HUES64 (cell line): ENCODE data around the gene ZBTB25.

Experiments used
- H3K27ac ChIP-seq: 2 replicates; pipeline ENCODE4 v1.7.0; 2013; ENCODE audit warnings: low read depth, low read length, inconsistent platforms
- H3K27me3 ChIP-seq: 2 replicates; pipeline ENCODE4 v1.6.1; 2013; ENCODE audit warnings: mild to moderate bottlenecking, low read length; ENCODE audit not compliant: insufficient read depth
- H3K36me3 ChIP-seq: 2 replicates; pipeline ENCODE4 v1.6.1; 2013; ENCODE audit warnings: mild to moderate bottlenecking, low read length; ENCODE audit not compliant: insufficient read depth
- H3K4me1 ChIP-seq: 2 replicates; pipeline ENCODE4 v1.6.1; 2013; ENCODE audit warnings: mild to moderate bottlenecking, low read length, moderate library complexity; ENCODE audit not compliant: insufficient read depth
- H3K4me3 ChIP-seq: 2 replicates; pipeline ENCODE4 v1.5.1; 2013; ENCODE audit warnings: mild to moderate bottlenecking, low read length, moderate library complexity
- H3K9ac ChIP-seq: 2 replicates; pipeline ENCODE4 v1.6.1; 2013; ENCODE audit warnings: mild to moderate bottlenecking, low read depth, low read length
- H3K9me3 ChIP-seq: 2 replicates; pipeline ENCODE4 v1.6.1; 2013; ENCODE audit warnings: low read depth, low read length; ENCODE audit not compliant: insufficient read depth
- WGBS: fragments of 150-250, 120-280 bp; methylation state at CpG from one replicate; pipeline ENCODE4 v1.1.7; 2013; ENCODE audit warnings: missing lambda C conversion rate; 5-methylcytosine and 5-hydroxymethylcytosine counted together

ZBTB25 gene

DNA sequence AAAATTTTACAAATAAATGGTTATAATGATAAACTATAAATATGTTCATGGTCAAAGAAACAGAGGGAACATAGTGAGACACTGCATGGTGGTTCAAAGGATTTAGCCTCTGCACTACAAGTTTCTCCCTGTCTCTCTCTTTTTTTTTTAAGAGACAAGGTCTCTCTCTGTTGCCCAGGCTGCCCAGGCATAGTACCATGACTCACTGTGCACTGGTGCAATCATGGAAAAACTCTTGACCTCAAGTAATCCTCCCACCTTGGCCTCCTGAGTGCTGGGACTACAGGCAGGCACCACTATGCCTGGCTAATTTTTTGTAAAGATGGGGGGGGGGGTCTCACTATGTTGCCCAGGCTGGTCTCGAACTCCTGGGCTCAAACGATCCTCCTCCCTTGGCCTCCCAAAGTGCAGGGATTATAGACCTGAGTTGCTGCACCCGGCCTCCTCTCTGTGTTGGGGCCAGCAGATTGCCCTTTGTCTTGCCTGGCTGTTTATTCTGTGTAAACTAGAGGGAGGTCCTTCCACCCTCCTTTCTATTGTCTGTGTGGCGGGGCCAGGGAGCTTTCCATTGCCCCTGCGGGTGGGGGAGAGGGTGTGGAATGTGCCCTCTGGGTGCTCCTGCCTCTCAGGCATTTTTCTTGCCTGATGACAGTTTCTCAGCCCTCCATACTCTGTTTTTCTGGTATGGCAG is 93.4 kb downstream of the ZBTB25 start:
- Histone ChIP-seq H3K36me3 (peaks cover 74% of the 10 kb centered on the region), H3K9me3 (no peaks in the 10 kb centered on the region), H3K4me3 (no peak overlapping the region), H3K27ac (peak overlapping the region; percentile 35; the same call in 1 of the 2 replicates), H3K9ac (no peak overlapping the region; the same call in 1 of the 2 replicates), H3K4me1 (no peaks in the 10 kb centered on the region), H3K27me3 (no peaks in the 10 kb centered on the region)
- 67% methylated on average over 5 of the region's 5 CpGs for WGBS

DNA sequence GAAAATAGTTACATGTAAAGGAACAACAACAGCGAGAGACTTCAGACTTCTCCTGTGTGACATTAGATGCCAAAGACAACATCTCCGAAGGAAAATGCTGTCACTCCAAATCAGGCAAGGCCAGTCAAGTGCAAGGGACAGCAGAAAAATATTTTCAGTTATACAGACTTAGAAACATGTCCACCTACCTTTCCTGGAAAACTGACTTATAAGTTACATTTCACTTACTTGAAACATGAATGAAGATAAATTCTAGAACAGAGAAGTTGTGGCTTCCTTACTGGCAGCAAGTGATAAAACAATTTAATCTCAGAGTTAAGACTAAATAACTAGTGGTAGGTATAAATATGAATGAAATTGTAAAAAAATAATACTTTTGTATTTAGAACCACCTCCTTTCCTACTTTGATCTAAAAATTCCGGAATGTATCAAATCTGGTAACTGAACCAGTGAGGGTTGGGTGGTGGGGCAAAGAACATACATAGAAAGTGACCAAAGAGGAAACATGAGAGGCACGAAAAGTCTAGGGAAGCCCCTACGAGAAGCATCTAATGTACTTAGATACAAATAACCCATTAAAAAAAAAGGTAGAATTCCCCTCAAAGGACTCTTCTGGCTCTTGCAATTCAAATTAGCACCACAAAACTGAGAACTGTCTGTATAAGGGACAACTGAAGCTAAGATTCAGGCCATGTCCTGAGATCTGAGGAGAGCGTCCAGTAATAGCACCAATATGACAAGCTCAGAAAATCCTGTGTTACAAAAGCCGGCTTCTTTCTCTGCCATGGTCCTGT is 94.3 kb downstream of the ZBTB25 start:
- Histone ChIP-seq H3K9me3 (no peaks in the 10 kb centered on the region), H3K27me3 (no peaks in the 10 kb centered on the region), H3K9ac (no peak overlapping the region), H3K36me3 (peaks cover 72% of the 10 kb centered on the region), H3K4me1 (no peaks in the 10 kb centered on the region), H3K4me3 (no peak overlapping the region), H3K27ac (no peak overlapping the region)
- WGBS = 93% methylated on average over 6 of the region's 7 CpGs

DNA sequence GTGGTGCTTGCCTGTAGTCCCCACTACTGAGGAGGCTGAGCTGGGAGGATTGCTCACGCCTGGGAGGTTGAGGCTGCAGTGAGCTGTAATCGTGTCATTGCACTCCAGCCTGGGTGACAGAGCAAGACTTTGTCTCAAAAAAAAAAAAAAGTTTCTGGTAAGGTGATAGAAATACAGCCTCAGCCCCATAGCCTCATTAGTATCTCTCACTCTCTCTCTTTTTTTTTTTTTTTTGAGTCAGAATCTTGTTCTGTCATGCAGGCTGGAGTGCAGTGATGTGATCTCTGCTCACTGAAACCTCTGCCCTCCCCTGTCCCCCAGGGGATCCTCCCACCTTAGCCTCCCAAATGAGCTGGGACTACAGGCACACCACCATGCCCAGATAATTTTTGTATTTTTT is 96.3 kb downstream of the ZBTB25 start:
- H3K4me1 ChIP-seq = no peaks in the 10 kb centered on the region
- H3K9me3 ChIP-seq = no peaks in the 10 kb centered on the region
- WGBS = 98% methylated on average over 2 of the region's 2 CpGs
- no peaks in the 10 kb centered on the region for H3K27me3 ChIP-seq
- peaks cover 71% of the 10 kb centered on the region for H3K36me3 ChIP-seq
- no peak overlapping the region for H3K4me3 ChIP-seq
- H3K27ac ChIP-seq = no peak overlapping the region
- no peak overlapping the region for H3K9ac ChIP-seq

- H3K36me3 ChIP-seq = peaks cover 69% of the 10 kb centered on the region
- no peak overlapping the region for H3K4me3 ChIP-seq
- H3K9me3 ChIP-seq = no peaks in the 10 kb centered on the region
Measured at GRCh38 chr14:64405295-64405694, 98.3 kb downstream of the ZBTB25 start.

GRCh38 chr14:64401949-64402348 is 101.7 kb downstream of the ZBTB25 start:
- Histone ChIP-seq H3K9ac (no peak overlapping the region), H3K4me3 (no peak overlapping the region), H3K4me1 (no peaks in the 10 kb centered on the region), H3K9me3 (no peaks in the 10 kb centered on the region), H3K36me3 (peaks cover 55% of the 10 kb centered on the region), H3K27me3 (no peaks in the 10 kb centered on the region), H3K27ac (no peak overlapping the region)
- no CpG with 5 or more reads among the region's 1 CpG for WGBS

More at GRCh38 chr14:64405295-64405694, 98.3 kb downstream of the ZBTB25 start:
- H3K4me1 ChIP-seq = no peaks in the 10 kb centered on the region
- H3K27ac ChIP-seq = no peak overlapping the region
- WGBS = 88% methylated on average over 2 of the region's 4 CpGs
- H3K27me3 ChIP-seq = no peaks in the 10 kb centered on the region
- H3K9ac ChIP-seq = no peak overlapping the region

GRCh38 chr14:64400829-64401459 is 102.7 kb downstream of the ZBTB25 start:
- Histone ChIP-seq H3K4me3 (no peak overlapping the region), H3K27me3 (no peaks in the 10 kb centered on the region), H3K9me3 (no peaks in the 10 kb centered on the region), H3K4me1 (no peaks in the 10 kb centered on the region), H3K9ac (no peak overlapping the region), H3K36me3 (peaks cover 46% of the 10 kb centered on the region), H3K27ac (no peak overlapping the region)
- WGBS = 95% methylated on average over 6 of the region's 6 CpGs
